ENCODE data around the gene ZNF605.
"Not testable (repeated sequence)": the region's sequence is repeated elsewhere in the genome, so short reads cannot be mapped to it uniquely, and the experiment has no call there.

ZNF605 gene

GRCh38 chr12:132904718-132905328, 51.3 kb downstream of the ZNF605 start:
- TF ChIP-seq CTCF (IDR thresholded peaks at IDR 0.05; ENCODE audit: low read depth, low read length), result peak; percentile 82
- DNase-seq (ENCODE audit: low read depth in 2 of 2), result peak; percentile 37 to 55
- no peak overlapping the region for H3K4me3 ChIP-seq (replicated peaks in 1 of 2; ENCODE audit: low read depth in 2 of 2, low read length in 2 of 2)

- peak in 1 of 2 donors; percentile 35 for DNase-seq (ENCODE audit: low read depth in 2 of 2)
- H3K4me3 ChIP-seq (replicated peaks in 1 of 2; ENCODE audit: low read depth in 2 of 2, low read length in 2 of 2), result no peak overlapping the region
- no peak for TF ChIP-seq CTCF (IDR thresholded peaks at IDR 0.05; ENCODE audit: low read depth, low read length)
Measured at GRCh38 chr12:132899033-132899432, 57.1 kb downstream of the ZNF605 start.

GRCh38 chr12:132888852-132889251, 67.3 kb downstream of the ZNF605 start:
- H3K4me3 ChIP-seq (replicated peaks in 1 of 2; ENCODE audit: low read depth in 2 of 2, low read length in 2 of 2), result no peak overlapping the region
- TF ChIP-seq CTCF (IDR thresholded peaks at IDR 0.05; ENCODE audit: low read depth, low read length), result no peak
- no peak for DNase-seq (ENCODE audit: low read depth in 2 of 2)

- H3K4me3 ChIP-seq (replicated peaks in 1 of 2; ENCODE audit: low read depth in 2 of 2, low read length in 2 of 2), result peak within 1 kb of the TSS; percentile 75 to 83
- TF ChIP-seq CTCF (IDR thresholded peaks at IDR 0.05; ENCODE audit: low read depth, low read length), result no peak
- DNase-seq (ENCODE audit: low read depth in 2 of 2), result peak; percentile 97 to 99
Measured at GRCh38 chr12:132887513-132888351, 68.4 kb downstream of the ZNF605 start, which contains the start of gene CHFR. CHFR (minus strand) TSS chr12:132887605; CDS start chr12:132887328, 277 bp downstream.

GRCh38 chr12:132886529-132887477, 69.3 kb downstream of the ZNF605 start:
- peak; percentile 14 to 36 for DNase-seq (ENCODE audit: low read depth in 2 of 2)
- no peak for TF ChIP-seq CTCF (IDR thresholded peaks at IDR 0.05; ENCODE audit: low read depth, low read length)
- peak overlapping the region; percentile 63 to 83 for H3K4me3 ChIP-seq (replicated peaks in 1 of 2; ENCODE audit: low read depth in 2 of 2, low read length in 2 of 2)

- peak in 1 of 2 donors; percentile 28 for DNase-seq (ENCODE audit: low read depth in 2 of 2)
- H3K4me3 ChIP-seq (replicated peaks in 1 of 2; ENCODE audit: low read depth in 2 of 2, low read length in 2 of 2), result no peak overlapping the region
Measured at GRCh38 chr12:132881818-132882217, 74.3 kb downstream of the ZNF605 start.

GRCh38 chr12:132874620-132875019, 81.5 kb downstream of the ZNF605 start:
- not testable (repeated sequence) for H3K4me3 ChIP-seq (replicated peaks in 1 of 2; ENCODE audit: low read depth in 2 of 2, low read length in 2 of 2)

More at GRCh38 chr12:132881818-132882217, 74.3 kb downstream of the ZNF605 start:
- TF ChIP-seq CTCF (IDR thresholded peaks at IDR 0.05; ENCODE audit: low read depth, low read length), result no peak

More at GRCh38 chr12:132874620-132875019, 81.5 kb downstream of the ZNF605 start:
- DNase-seq (ENCODE audit: low read depth in 2 of 2), result not testable (repeated sequence)

All from cardiac fibroblast (primary cell).